ENCODE data around the gene CBARP. TPM values are rescaled to one million over a fixed set of nuclear protein-coding genes. Genes with fewer than 3 reads are reported as not detected.
A peak's percentile ranks its signal among the peaks of the same experiment; 100 is the strongest.

CBARP gene
- total and polyA plus RNA-seq, 9 of the 15 experiments (the other 6 are each of a cell fraction or from before 2014, with no cell fraction given): 0.03 to 8.9 (median 1.2) TPM; not detected in 1

- TF ChIP-seq ZNF3 (CRISPR knock-in tag; IDR thresholded peaks at IDR 0.05) (no peak), ZNF133 (CRISPR knock-in tag; IDR thresholded peaks at IDR 0.05) (no peak), ZNF184 (CRISPR knock-in tag; IDR thresholded peaks at IDR 0.05) (no peak), MEIS2 (IDR thresholded peaks at IDR 0.05; ENCODE audit: partially characterized antibody) (no peak), RBM22 (IDR thresholded peaks at IDR 0.05; ENCODE audit: low read depth, low read length, poor library complexity, severe bottlenecking) (no peak), HLTF (IDR thresholded peaks at IDR 0.05) (no peak), RHOXF2B (CRISPR knock-in tag; conservative IDR thresholded peaks at IDR 0.05) (no peak), KAT8 (IDR thresholded peaks at IDR 0.05; ENCODE audit: low read depth) (no peak), HNRNPL (IDR thresholded peaks at IDR 0.05; ENCODE audit: low read depth, low read length) (no peak; the same call in 1 of the 2 replicates), TEAD1 (CRISPR knock-in tag; IDR thresholded peaks at IDR 0.05) (peak in 1 of 2 experiments; percentile 73; a peak in 2 of 4 replicates), CREBBP (IDR thresholded peaks at IDR 0.05; ENCODE audit: low read depth, low read length) (no peak), HNRNPLL (IDR thresholded peaks at IDR 0.05; ENCODE audit: low read depth, low read length, poor library complexity, severe bottlenecking) (no peak), NFE2 (IDR thresholded peaks at IDR 0.05; ENCODE audit: low read depth) (no peak), JUNB (CRISPR knock-in tag; conservative IDR thresholded peaks at IDR 0.05) (no peak), ARID4B (CRISPR knock-in tag; IDR thresholded peaks at IDR 0.05) (peak; percentile 48; the same call in 1 of the 2 replicates), ELF2 (CRISPR knock-in tag; IDR thresholded peaks at IDR 0.05) (no peak)
- TF ChIP-seq, protein P1, sequence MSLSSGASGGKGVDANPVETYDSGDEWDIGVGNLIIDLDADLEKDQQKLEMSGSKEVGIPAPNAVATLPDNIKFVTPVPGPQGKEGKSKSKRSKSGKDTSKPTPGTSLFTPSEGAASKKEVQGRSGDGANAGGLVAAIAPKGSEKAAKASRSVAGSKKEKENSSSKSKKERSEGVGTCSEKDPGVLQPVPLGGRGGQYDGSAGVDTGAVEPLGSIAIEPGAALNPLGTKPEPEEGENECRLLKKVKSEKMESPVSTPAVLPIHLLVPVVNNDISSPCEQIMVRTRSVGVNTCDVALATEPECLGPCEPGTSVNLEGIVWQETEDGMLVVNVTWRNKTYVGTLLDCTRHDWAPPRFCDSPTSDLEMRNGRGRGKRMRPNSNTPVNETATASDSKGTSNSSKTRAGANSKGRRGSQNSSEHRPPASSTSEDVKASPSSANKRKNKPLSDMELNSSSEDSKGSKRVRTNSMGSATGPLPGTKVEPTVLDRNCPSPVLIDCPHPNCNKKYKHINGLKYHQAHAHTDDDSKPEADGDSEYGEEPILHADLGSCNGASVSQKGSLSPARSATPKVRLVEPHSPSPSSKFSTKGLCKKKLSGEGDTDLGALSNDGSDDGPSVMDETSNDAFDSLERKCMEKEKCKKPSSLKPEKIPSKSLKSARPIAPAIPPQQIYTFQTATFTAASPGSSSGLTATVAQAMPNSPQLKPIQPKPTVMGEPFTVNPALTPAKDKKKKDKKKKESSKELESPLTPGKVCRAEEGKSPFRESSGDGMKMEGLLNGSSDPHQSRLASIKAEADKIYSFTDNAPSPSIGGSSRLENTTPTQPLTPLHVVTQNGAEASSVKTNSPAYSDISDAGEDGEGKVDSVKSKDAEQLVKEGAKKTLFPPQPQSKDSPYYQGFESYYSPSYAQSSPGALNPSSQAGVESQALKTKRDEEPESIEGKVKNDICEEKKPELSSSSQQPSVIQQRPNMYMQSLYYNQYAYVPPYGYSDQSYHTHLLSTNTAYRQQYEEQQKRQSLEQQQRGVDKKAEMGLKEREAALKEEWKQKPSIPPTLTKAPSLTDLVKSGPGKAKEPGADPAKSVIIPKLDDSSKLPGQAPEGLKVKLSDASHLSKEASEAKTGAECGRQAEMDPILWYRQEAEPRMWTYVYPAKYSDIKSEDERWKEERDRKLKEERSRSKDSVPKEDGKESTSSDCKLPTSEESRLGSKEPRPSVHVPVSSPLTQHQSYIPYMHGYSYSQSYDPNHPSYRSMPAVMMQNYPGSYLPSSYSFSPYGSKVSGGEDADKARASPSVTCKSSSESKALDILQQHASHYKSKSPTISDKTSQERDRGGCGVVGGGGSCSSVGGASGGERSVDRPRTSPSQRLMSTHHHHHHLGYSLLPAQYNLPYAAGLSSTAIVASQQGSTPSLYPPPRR (CRISPR knock-in tag; IDR thresholded peaks at IDR 0.05; ENCODE audit: borderline replicate concordance): peak; percentile 80; the same call in 1 of the 2 replicates
Observed at GRCh38 chr19:1266129-1266915, 28.5 kb upstream of the CBARP start (continued).

All from K562 (cell line).